Measurements from ENCODE around the gene ZNF574.

ZNF574 gene

GRCh38 chr19:42121036-42121621, 45.2 kb downstream of the ZNF574 start:
- Histone ChIP-seq H3K4me1 (ENCODE audit: insufficient read depth, poor library complexity, severe bottlenecking) (peaks cover 17% of the 10 kb centered on the region), H3K4me3 (ENCODE audit: severe bottlenecking) (no peak overlapping the region), H3K27me3 (ENCODE audit: insufficient read depth, poor library complexity, severe bottlenecking) (no peaks in the 10 kb centered on the region), H3K9me3 (ENCODE audit: severe bottlenecking) (no peaks in the 10 kb centered on the region), H3K36me3 (ENCODE audit: low read depth) (no peaks in the 10 kb centered on the region), H3K27ac (ENCODE audit: poor library complexity, severe bottlenecking) (peak overlapping the region; percentile 79)
- no peak; the same call in 2 of the 3 replicates for ATAC-seq (ENCODE audit: low read depth)
- no peak for DNase-seq (ENCODE audit: low spot score)
- no peak for TF ChIP-seq CTCF (IDR thresholded peaks at IDR 0.05; ENCODE audit: poor library complexity, severe bottlenecking)

- H3K27me3 ChIP-seq (ENCODE audit: insufficient read depth, poor library complexity, severe bottlenecking), result no peaks in the 10 kb centered on the region
- no peaks in the 10 kb centered on the region for H3K9me3 ChIP-seq (ENCODE audit: severe bottlenecking)
- ATAC-seq (ENCODE audit: low read depth) (peak; percentile 83), DNase-seq (ENCODE audit: low spot score) (peak; percentile 93)
- TF ChIP-seq CTCF (IDR thresholded peaks at IDR 0.05; ENCODE audit: poor library complexity, severe bottlenecking), result no peak
- peaks cover 17% of the 10 kb centered on the region for H3K4me1 ChIP-seq (ENCODE audit: insufficient read depth, poor library complexity, severe bottlenecking)
- peak overlapping the region; percentile 79 for H3K27ac ChIP-seq (ENCODE audit: poor library complexity, severe bottlenecking)
- H3K36me3 ChIP-seq (ENCODE audit: low read depth), result no peaks in the 10 kb centered on the region
- H3K4me3 ChIP-seq (ENCODE audit: severe bottlenecking), result no peak overlapping the region
Observed at GRCh38 chr19:42121656-42122069, 45.7 kb downstream of the ZNF574 start.

GRCh38 chr19:42122691-42123607, 47.0 kb downstream of the ZNF574 start:
- ATAC-seq (ENCODE audit: low read depth) (0 out of 3 replicates have a peak, but pooled peaks have one; percentile 16), DNase-seq (ENCODE audit: low spot score) (no peak)
- Histone ChIP-seq H3K4me3 (ENCODE audit: severe bottlenecking) (no peak overlapping the region), H3K9me3 (ENCODE audit: severe bottlenecking) (no peaks in the 10 kb centered on the region), H3K27ac (ENCODE audit: poor library complexity, severe bottlenecking) (peak overlapping the region; percentile 79), H3K36me3 (ENCODE audit: low read depth) (no peaks in the 10 kb centered on the region), H3K27me3 (ENCODE audit: insufficient read depth, poor library complexity, severe bottlenecking) (no peaks in the 10 kb centered on the region), H3K4me1 (ENCODE audit: insufficient read depth, poor library complexity, severe bottlenecking) (peaks cover 17% of the 10 kb centered on the region)
- TF ChIP-seq CTCF (IDR thresholded peaks at IDR 0.05; ENCODE audit: poor library complexity, severe bottlenecking), result no peak

- Histone ChIP-seq H3K36me3 (ENCODE audit: low read depth) (no peaks in the 10 kb centered on the region), H3K4me1 (ENCODE audit: insufficient read depth, poor library complexity, severe bottlenecking) (peaks cover 17% of the 10 kb centered on the region), H3K27me3 (ENCODE audit: insufficient read depth, poor library complexity, severe bottlenecking) (no peaks in the 10 kb centered on the region), H3K4me3 (ENCODE audit: severe bottlenecking) (no peak overlapping the region), H3K27ac (ENCODE audit: poor library complexity, severe bottlenecking) (no peak overlapping the region), H3K9me3 (ENCODE audit: severe bottlenecking) (no peaks in the 10 kb centered on the region)
- no peak for TF ChIP-seq CTCF (IDR thresholded peaks at IDR 0.05; ENCODE audit: poor library complexity, severe bottlenecking)
- DNase-seq (ENCODE audit: low spot score) (no peak), ATAC-seq (ENCODE audit: low read depth) (no peak)
Observed at GRCh38 chr19:42123765-42124164, 47.8 kb downstream of the ZNF574 start.

Measured in RWPE2 (cell line).